Measurements from ENCODE around the gene PYROXD2. TPM values are rescaled to one million over a fixed set of nuclear protein-coding genes. Genes with fewer than 3 reads are reported as not detected.
"Not testable (repeated sequence)": the region's sequence is repeated elsewhere in the genome, so short reads cannot be mapped to it uniquely, and the experiment has no call there.

PYROXD2 gene
- total and polyA plus RNA-seq, 7 donors = 0.46 to 13.2 (median 1.7) TPM

- peaks cover 0 to 22% of the 10 kb centered on the region in 2 donors for H3K36me3 ChIP-seq (ENCODE audit: insufficient read depth in 1 of 2, low read depth in 1 of 2)
- no peaks in the 10 kb centered on the region for H3K27me3 ChIP-seq (ENCODE audit: insufficient read depth in 3 of 3, low read length in 2 of 3)
- no peak for ATAC-seq
These were observed 31.1 kb downstream of the PYROXD2 start for GRCh38 chr10:98383869-98384268.

GRCh38 chr10:98383134-98383667, 31.8 kb downstream of the PYROXD2 start:
- intact Hi-C loops (cut with DNase I); H3K27me3 ChIP-seq (ENCODE audit: insufficient read depth in 3 of 3, low read length in 2 of 3); H3K27ac ChIP-seq; H3K9me3 ChIP-seq; H3K4me3 ChIP-seq; ATAC-seq; H3K4me1 ChIP-seq; DNase-seq: not testable (repeated sequence)
- WGBS, 3 donors = 88 to 91% (median 89%) methylated on average over 7 of the region's 7 CpGs
- peaks cover 0 to 22% of the 10 kb centered on the region in 2 donors for H3K36me3 ChIP-seq (ENCODE audit: insufficient read depth in 1 of 2, low read depth in 1 of 2)

More at GRCh38 chr10:98383869-98384268, 31.1 kb downstream of the PYROXD2 start:
- H3K4me3 ChIP-seq = no peak overlapping the region
- no peak for TF ChIP-seq CTCF (IDR thresholded peaks at IDR 0.05)
- no peak overlapping the region for H3K27ac ChIP-seq
- H3K4me1 ChIP-seq = no peaks in the 10 kb centered on the region
- intact Hi-C loops (cut with DNase I) = no loop called here
- 93 to 97% (median 94%) methylated on average over 6 of the region's 6 CpGs for WGBS, 3 donors
- H3K9me3 ChIP-seq = no peaks in the 10 kb centered on the region
- DNase-seq = no peak

- Histone ChIP-seq H3K27ac (no peak overlapping the region), H3K36me3 (ENCODE audit: insufficient read depth in 1 of 2, low read depth in 1 of 2) (peaks cover 0 to 22% of the 10 kb centered on the region in 2 donors), H3K4me1 (no peaks in the 10 kb centered on the region), H3K4me3 (no peak overlapping the region), H3K9me3 (no peaks in the 10 kb centered on the region), H3K27me3 (ENCODE audit: insufficient read depth in 3 of 3, low read length in 2 of 3) (no peaks in the 10 kb centered on the region)
- DNase-seq = no peak
- intact Hi-C loops (cut with DNase I) = no loop called here
- TF ChIP-seq CTCF (IDR thresholded peaks at IDR 0.05) = no peak
- 77 to 83% (median 78%) methylated on average over 5 of the region's 5 CpGs for WGBS, 3 donors
- ATAC-seq = no peak
These were observed 32.3 kb downstream of the PYROXD2 start for GRCh38 chr10:98382691-98383101.

GRCh38 chr10:98380493-98381339, 34.3 kb downstream of the PYROXD2 start:
- ATAC-seq (no peak), DNase-seq (no peak)
- intact Hi-C loops (cut with DNase I) = no loop called here
- no peak for TF ChIP-seq CTCF (IDR thresholded peaks at IDR 0.05)
- Histone ChIP-seq H3K4me3 (no peak overlapping the region), H3K27me3 (ENCODE audit: insufficient read depth in 3 of 3, low read length in 2 of 3) (no peaks in the 10 kb centered on the region), H3K36me3 (ENCODE audit: insufficient read depth in 1 of 2, low read depth in 1 of 2) (peaks cover 0 to 14% of the 10 kb centered on the region in 2 donors), H3K27ac (no peak overlapping the region), H3K4me1 (peaks cover 5% of the 10 kb centered on the region), H3K9me3 (no peaks in the 10 kb centered on the region)
- WGBS, 3 donors = 84 to 88% (median 87%) methylated on average over 8 of the region's 8 CpGs

- Histone ChIP-seq H3K27ac (no peak overlapping the region), H3K4me3 (no peak overlapping the region), H3K9me3 (no peaks in the 10 kb centered on the region), H3K4me1 (peaks cover 5% of the 10 kb centered on the region), H3K36me3 (ENCODE audit: insufficient read depth in 1 of 2, low read depth in 1 of 2) (no peaks in the 10 kb centered on the region), H3K27me3 (ENCODE audit: insufficient read depth in 3 of 3, low read length in 2 of 3) (no peaks in the 10 kb centered on the region)
- intact Hi-C loops (cut with DNase I) = no loop called here
- DNase-seq (no peak), ATAC-seq (no peak)
- no peak for TF ChIP-seq CTCF (IDR thresholded peaks at IDR 0.05)
- 98 to 99% (median 99%) methylated on average over 4 of the region's 4 CpGs for WGBS, 3 donors
These were observed 36.3 kb downstream of the PYROXD2 start for GRCh38 chr10:98378722-98379121.

Measured in psoas muscle (tissue), 8 donors.